Glutamatergic neuron (in vitro differentiated cells): ENCODE measurements around the gene EIF4G3. TPM values are rescaled to one million over a fixed set of nuclear protein-coding genes. Genes with fewer than 3 reads are reported as not detected.
A peak's percentile ranks its signal among the peaks of the same experiment; 100 is the strongest.

ENCODE experiments used
- DNase-seq: peaks from one replicate; pipeline ENCODE4 v3.0.0; 2022
- H3K27ac Mint-ChIP-seq: one replicate; pipeline ENCODE4 v1.8.0; 2020; ENCODE audit warnings: mild to moderate bottlenecking, mixed read lengths, inconsistent platforms; ENCODE audit not compliant: unreplicated experiment
- H3K27me3 Mint-ChIP-seq: one replicate; pipeline ENCODE4 v1.8.0; 2020; ENCODE audit warnings: mild to moderate bottlenecking, moderate library complexity, mixed read lengths, inconsistent platforms; ENCODE audit not compliant: unreplicated experiment
- H3K36me3 Mint-ChIP-seq: one replicate; pipeline ENCODE4 v1.8.0; 2020; ENCODE audit warnings: mild to moderate bottlenecking, mixed read lengths, inconsistent platforms; ENCODE audit not compliant: unreplicated experiment
- H3K4me1 Mint-ChIP-seq: one replicate; pipeline ENCODE4 v1.8.0; 2020; ENCODE audit warnings: mild to moderate bottlenecking, low read depth, mixed read lengths, inconsistent platforms; ENCODE audit not compliant: unreplicated experiment
- H3K4me3 Mint-ChIP-seq: one replicate; pipeline ENCODE4 v1.8.0; 2020; ENCODE audit warnings: mild to moderate bottlenecking, mixed read lengths, inconsistent platforms; ENCODE audit not compliant: unreplicated experiment
- H3K9me3 Mint-ChIP-seq: one replicate; pipeline ENCODE4 v1.8.0; 2020; ENCODE audit warnings: mild to moderate bottlenecking, moderate library complexity, mixed read lengths, inconsistent platforms; ENCODE audit not compliant: unreplicated experiment
- total RNA-seq: library from RNA; stranded (reverse); fragmentation: NEBNext Ultra II Directional; extraction: Animal tissue kit (Norgen Biotek cat#: 25700); gene quantifications from one replicate; pipeline ENCODE4 v1.2.1, GENCODE V29; 2021; ENCODE audit not compliant: unreplicated experiment
- TF ChIP-seq, protein P1 (sequence below): fragments of 200-600 bp; sonication (generic); IDR thresholded peaks from one replicate; pipeline ENCODE4 v1.5.0; 2021; ENCODE audit not compliant: partially characterized antibody, unreplicated experiment

EIF4G3 gene
- total RNA-seq, 1 donor from 2014 or later: 100 TPM

DNA sequence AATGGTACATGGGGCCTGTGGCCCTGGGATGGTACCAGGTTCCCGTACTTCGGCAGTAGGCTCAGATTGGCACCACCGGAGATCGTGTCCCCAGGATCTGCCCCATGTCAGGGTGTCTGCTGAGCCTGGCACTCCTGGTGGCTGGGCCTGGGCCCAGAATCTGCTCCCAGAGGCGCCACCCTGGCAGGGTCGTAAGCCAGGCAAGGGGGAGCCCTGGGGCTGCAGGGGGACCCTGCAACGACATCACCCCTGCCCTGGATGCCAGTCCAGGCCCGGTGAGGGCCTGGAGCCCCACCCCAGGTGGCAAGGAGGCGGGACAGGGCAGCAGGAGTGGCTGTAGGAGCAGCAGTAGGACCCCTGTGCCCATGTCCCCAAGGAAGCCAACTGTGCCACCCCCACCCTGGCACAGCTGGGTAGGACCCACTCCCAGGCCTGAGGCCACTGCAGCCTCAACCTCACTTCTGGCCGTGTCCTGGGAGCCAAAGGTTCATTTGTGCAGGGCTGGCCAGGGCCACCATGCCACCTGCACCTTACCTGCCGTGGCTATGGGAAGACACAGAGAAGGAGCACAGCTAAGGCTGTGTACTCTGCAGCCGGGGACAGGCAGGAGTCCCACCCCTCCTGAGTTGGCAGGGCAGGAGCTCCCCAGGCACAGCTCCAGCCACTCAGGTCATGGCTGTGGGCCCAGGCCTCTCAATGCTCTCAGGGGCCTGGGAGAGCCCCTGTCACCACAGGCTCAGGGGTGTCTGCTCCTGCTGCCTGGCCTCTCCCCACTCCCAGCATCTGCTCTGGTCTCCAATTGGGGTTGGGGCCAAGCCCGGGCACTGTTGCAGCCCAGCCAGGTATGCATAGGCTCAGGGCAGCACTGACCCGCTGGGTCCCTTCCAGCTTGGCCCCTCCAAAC is 141.7 kb downstream of the EIF4G3 start:
- H3K4me1 Mint-ChIP-seq: peaks cover 4% of the 10 kb centered on the region
- H3K27ac Mint-ChIP-seq: no peak overlapping the region
- no peak overlapping the region for H3K4me3 Mint-ChIP-seq
- TF ChIP-seq, protein P1, sequence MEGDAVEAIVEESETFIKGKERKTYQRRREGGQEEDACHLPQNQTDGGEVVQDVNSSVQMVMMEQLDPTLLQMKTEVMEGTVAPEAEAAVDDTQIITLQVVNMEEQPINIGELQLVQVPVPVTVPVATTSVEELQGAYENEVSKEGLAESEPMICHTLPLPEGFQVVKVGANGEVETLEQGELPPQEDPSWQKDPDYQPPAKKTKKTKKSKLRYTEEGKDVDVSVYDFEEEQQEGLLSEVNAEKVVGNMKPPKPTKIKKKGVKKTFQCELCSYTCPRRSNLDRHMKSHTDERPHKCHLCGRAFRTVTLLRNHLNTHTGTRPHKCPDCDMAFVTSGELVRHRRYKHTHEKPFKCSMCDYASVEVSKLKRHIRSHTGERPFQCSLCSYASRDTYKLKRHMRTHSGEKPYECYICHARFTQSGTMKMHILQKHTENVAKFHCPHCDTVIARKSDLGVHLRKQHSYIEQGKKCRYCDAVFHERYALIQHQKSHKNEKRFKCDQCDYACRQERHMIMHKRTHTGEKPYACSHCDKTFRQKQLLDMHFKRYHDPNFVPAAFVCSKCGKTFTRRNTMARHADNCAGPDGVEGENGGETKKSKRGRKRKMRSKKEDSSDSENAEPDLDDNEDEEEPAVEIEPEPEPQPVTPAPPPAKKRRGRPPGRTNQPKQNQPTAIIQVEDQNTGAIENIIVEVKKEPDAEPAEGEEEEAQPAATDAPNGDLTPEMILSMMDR: no peak
- peaks cover 4% of the 10 kb centered on the region for H3K9me3 Mint-ChIP-seq
- no peaks in the 10 kb centered on the region for H3K27me3 Mint-ChIP-seq
- peaks cover 9% of the 10 kb centered on the region for H3K36me3 Mint-ChIP-seq
- no peak for DNase-seq

DNA sequence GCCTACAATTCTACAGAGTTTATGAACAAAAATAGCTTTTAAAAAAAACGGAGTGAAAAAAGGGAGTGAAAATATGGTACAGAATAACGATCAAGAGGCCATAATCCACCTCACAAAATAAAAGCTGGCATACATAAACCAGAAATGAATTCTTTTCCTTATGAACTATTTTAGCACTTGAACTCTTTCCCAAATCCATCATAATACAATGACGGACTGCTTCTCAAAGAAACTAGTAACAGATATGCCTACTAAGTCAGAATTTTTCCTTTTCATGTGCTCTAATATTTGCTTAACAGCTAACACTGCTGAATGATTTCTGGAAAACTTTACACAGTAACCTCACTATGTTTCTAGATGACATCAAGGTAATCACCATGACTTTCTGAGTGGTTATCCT is 144.0 kb downstream of the EIF4G3 start:
- Mint-ChIP-seq H3K27me3 (peaks cover 2% of the 10 kb centered on the region), H3K4me3 (no peak overlapping the region), H3K36me3 (peaks cover 9% of the 10 kb centered on the region), H3K9me3 (peaks cover 4% of the 10 kb centered on the region), H3K4me1 (no peaks in the 10 kb centered on the region), H3K27ac (no peak overlapping the region)
- no peak for DNase-seq
- TF ChIP-seq, protein P1: no peak

DNA sequence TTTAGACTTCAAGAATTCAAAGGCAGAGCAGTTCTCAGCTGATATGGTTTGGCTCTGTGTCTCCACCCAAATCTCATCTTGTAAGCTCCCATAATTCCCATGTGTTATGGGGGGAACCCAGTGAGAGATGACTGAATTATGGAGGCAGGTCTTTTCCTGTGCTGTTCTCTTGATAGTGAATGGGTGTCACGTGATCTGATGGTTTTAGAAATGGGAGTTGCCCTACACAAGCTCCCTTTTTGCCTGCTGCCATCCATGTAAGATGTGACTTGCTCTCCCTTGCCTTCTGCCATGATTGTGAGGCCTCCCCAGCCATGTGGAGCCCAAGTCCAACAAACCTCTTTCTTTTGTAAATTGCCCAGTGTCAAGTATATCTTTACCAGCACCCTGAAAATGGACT is 146.5 kb downstream of the EIF4G3 start:
- no peak for DNase-seq
- TF ChIP-seq, protein P1: no peak
- Mint-ChIP-seq H3K9me3 (peaks cover 2% of the 10 kb centered on the region), H3K27ac (peak overlapping the region; percentile 53), H3K27me3 (peaks cover 2% of the 10 kb centered on the region), H3K4me3 (no peak overlapping the region), H3K4me1 (peaks cover under 1% of the 10 kb centered on the region), H3K36me3 (peaks cover 5% of the 10 kb centered on the region)

DNA sequence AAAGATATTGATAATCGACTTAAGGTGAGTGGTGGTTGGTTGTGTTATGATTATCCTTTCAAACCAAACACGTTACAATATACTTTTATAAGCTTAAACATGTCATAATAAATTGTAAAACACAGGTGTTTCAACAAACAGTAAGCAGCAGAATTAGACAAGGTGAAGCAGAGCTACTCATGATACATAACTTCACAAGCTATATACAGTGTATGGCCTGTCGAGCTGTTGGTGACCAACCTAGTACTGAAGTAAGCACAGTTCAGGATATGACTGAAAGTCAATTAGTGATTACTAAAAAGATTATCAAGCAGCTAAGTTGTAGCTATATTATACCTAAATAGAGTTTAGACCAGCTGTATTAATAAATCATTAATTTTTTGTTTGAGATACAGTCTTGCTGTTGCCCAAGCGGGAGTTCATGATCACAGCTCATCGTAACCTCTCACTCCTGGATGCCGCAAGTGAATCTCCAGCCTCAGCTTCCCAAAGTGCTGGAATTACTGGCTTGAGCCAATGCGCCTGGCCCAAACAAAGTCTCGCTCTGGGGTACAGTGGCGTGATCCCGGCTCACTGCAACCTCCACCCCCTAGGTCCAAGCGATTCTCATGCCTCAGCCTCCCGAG is 148.1 kb downstream of the EIF4G3 start:
- peaks cover 2% of the 10 kb centered on the region for H3K27me3 Mint-ChIP-seq
- H3K27ac Mint-ChIP-seq: no peak overlapping the region
- peaks cover 2% of the 10 kb centered on the region for H3K9me3 Mint-ChIP-seq
- DNase-seq: no peak
- H3K4me3 Mint-ChIP-seq: no peak overlapping the region
- TF ChIP-seq, protein P1: no peak
- peaks cover 5% of the 10 kb centered on the region for H3K36me3 Mint-ChIP-seq
- H3K4me1 Mint-ChIP-seq: peaks cover 5% of the 10 kb centered on the region

DNA sequence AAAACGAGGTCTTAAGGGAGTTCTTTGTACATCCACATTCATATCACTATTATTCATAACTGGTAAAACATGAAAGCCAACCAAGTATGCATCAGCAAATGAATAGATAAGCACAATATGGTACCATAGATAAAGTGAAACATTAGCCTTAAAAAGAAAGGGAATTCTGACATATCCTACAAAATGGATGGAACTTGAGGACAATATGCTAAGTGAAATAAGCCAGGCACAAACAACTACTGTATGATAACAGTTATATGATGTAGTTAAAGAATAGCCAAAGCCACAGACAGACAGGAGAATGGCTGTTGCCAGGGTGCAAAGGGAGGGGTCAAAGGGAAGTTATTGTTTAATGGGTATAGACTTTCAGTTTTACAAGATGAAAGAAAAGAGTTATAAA is 148.9 kb downstream of the EIF4G3 start:
- Mint-ChIP-seq H3K36me3 (peaks cover 6% of the 10 kb centered on the region), H3K4me3 (no peak overlapping the region), H3K4me1 (peaks cover 5% of the 10 kb centered on the region), H3K27ac (no peak overlapping the region), H3K9me3 (peaks cover 2% of the 10 kb centered on the region), H3K27me3 (peaks cover 2% of the 10 kb centered on the region)
- no peak for DNase-seq
- TF ChIP-seq, protein P1: no peak
